ENCODE data around the gene HLA-A.

DNA sequence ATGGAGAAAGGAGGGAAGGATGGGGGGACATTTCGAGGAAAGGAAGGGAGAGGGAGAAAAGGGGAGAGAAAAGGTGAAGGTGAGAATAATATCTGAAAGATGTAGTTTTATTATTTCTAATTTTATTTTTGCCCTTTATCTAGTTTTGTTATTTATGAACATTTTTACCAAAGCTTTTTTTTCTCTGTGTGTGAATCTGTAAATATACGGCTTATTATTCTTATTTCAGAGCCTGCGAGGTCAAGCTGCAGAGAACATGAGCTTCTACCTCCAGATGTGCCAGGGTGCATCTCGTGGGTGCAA is 35.0 kb downstream of the HLA-A start:
- TF ChIP-seq BHLHE40 (IDR thresholded peaks at IDR 0.05; ENCODE audit: borderline replicate concordance) (no peak), FOXM1 (IDR thresholded peaks at IDR 0.05; ENCODE audit: borderline replicate concordance) (no peak), SUZ12 (IDR thresholded peaks at IDR 0.05) (no peak)
